Measurements from ENCODE around the gene PRR12.

PRR12 gene

DNA sequence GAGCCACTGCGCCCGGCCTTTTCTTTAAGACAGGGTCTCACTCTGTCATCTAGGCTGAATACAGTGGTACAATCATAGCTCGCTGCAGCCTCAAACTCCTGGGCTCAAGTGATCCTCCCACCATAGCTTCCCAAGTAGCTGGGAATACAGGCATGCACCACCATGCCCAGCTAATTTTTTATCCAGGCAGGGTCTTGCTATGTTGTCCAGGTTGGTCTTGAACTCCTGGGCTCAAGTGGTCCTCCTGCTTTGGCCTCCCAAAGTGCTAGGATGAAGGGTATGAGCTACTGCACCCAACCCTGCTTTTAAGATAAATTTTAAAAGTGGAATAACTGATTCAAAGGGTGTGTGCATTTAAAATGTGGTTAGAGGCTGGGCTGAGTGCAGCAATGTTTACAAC, 24.7 kb upstream of the PRR12 start:
- no peak for DNase-seq

DNA sequence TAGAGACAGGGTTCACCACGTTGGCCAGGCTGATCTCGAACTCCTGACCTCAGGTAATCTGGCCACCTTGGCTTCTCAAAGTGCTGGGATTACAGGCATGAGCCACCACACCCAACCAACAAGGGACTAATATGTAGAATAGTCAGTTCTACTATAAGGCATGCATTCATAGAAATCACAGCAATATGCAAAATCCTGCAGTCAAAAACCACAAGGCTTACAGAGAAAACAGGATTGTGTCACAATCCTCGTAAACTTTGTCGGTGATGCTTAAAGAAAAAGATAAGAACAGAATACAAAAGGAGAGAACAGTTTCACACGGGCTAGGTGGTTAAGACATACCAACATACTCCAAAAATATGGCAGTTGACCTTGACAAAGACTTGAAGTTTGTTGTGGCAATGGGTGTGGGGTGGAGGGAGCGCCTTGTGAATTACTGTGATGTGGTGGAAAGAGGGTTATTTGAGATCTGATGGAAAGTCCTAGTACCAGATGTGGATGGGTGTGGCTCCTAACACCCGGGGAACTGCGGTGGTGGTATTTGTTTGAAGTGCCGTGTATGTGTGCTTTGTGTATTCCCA, 23.0 kb upstream of the PRR12 start:
- no peak for DNase-seq

DNA sequence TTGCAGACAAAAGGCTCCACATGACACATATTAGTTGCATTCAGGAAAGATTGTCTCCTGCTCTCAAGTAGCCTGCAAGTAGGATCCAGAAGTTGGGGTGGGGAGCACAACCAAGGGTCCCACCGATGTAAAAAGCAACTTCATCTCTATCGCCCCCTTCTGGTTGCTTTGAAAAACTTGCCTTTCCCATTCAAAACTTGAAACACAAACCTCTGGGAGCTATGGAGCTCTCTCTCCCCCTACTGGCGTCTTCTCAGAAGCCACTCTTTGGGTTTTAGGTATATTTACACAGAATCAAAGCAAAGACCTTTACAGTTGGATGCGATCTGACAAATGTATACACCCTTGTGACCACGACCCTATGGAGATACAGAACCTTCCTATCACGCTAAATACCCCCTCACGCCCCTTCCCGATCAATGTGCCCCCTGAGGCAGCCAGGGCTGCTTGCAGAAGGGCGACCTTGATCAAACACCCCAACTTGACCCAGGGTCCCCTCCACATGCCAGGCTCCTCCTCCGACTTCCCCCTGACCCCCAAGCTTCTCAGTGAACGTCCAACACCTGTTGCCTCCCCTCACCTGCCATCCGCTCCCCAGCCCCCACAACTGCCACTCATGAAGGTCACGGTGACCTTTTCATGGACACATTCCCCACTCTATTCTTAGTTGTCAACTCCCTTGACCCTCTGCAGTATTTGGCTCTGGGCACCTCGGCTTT, 20.7 kb upstream of the PRR12 start:
- DNase-seq: peak; percentile 66

DNA sequence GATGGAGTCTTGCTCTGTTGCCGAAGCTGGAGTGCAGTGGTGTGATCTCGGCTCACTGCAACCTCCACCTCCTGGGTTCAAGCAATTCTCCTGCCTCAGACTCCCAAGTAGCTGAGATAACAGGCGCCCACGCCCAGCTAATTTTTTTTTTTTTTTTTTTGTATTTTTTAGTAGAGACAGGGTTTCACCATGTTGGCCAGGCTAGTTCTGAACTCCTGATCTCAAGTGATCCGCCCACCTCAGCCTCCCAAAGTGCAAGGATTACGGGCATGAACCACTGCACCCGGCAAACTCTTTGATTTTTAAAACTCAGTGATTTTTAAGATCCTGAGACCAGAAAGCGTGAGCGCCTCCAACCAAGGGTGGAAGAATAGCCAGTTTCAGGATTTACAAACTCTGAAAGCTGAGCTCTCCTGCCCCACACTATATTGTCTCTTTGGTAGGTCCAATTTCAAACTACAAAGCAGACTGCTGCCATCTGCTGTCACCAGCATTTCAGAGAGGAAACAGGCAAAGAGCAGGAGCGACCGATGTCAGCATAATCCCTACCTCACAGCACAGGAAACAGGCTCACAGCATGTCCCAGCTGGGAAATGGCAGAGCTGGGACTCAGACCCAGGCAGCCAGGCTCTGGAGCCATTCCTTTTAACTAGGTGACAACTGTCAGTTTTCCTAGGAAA, 19.8 kb upstream of the PRR12 start:
- no peak for DNase-seq

DNA sequence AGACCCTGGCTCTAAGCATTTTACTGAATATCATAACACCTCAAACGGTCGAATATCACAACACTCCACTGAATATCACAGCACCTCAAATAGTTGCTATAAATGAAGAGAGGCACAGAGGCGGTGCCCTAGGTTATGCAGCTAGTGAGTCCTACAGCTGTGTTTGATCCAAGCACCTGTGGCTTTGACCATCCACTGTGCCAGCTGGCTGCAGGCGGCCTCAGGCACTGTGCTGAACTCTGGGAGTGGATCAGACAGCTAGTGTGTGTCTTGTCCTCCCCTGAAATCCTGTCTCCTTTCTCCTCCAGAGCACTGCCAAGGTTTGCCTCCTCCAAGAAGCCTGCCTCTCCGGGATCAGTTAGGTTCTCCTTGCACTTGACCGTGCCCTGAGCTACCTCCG, 18.0 kb upstream of the PRR12 start:
- DNase-seq: no peak

DNA sequence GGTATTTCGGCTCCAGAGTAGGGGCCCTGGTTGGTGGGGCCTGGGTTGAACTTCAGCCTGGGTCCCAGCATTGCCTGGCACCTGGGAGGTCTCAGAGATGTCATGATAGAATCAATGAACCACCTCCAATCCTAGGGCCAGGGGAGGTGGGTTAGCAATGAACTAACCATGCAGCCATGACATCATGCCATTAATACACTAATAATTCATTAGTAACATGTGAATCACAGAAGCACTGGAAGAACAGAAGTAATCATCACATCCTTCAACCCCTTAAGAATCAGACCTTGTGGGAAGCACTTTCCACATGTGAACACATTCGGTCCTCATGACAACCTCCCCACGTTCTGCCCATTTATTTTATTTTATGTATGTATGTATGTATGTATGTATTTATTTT, 17.6 kb upstream of the PRR12 start:
- no peak for DNase-seq

DNA sequence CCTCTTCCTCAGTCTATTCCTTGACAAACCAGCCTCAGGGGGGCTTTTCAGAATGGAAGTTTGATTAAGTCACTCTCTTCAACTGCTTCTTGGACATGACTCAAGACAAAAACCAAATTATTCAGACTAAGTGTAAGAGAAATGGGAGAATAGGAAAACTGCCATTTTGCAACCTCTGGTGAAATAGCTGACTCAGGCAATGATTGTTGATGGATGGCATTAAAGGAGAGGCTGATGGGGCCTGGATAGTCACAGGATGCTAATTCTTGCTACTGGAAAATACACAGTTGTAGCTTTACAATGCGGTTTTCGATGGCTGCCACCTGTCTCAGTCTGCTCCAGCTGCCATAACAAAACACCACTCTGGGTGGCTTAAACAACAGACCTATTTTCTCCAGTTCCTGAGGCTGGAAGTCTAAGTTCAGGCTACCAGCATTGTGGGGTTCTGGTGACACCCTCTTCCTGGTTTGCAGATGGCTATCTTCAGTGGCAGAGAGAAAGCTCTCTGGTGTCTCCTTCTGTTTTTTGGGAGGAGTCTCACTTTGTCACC, 16.7 kb upstream of the PRR12 start:
- DNase-seq: no peak

DNA sequence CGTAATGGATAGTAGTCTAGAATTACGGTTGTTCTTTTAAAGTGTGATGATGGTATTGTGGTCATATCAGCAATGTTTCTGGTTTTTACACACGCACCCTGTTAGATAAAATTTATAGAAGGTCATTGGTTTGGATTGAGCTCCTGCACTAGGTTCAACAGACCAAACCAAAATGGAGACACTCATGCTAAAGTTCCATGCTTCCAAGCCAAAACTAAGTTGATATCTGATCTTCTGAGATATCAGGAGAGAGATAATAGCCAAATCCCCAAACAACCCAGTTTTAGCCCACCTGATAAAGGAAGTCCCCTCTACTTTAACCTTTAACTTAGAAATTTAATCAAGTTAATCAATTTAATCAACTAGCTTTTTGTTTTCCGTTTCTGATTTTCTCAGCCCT, 11.8 kb upstream of the PRR12 start:
- no peak for DNase-seq

DNA sequence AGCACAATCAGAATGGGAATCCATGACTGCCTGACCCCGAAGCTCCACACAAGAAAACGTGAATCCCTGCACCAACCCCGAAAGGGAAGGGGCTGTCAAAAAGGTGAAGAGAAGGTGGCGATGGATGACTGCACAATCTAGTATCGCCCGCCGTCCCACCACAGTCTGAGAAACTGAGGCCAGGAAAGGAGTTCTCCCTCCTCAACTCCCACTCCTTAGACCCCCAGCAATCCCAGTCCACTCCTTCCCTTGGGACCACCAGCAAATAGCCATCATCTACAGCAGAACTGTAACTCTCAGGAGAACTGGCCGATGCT, 11.1 kb upstream of the PRR12 start:
- no peak for DNase-seq

DNA sequence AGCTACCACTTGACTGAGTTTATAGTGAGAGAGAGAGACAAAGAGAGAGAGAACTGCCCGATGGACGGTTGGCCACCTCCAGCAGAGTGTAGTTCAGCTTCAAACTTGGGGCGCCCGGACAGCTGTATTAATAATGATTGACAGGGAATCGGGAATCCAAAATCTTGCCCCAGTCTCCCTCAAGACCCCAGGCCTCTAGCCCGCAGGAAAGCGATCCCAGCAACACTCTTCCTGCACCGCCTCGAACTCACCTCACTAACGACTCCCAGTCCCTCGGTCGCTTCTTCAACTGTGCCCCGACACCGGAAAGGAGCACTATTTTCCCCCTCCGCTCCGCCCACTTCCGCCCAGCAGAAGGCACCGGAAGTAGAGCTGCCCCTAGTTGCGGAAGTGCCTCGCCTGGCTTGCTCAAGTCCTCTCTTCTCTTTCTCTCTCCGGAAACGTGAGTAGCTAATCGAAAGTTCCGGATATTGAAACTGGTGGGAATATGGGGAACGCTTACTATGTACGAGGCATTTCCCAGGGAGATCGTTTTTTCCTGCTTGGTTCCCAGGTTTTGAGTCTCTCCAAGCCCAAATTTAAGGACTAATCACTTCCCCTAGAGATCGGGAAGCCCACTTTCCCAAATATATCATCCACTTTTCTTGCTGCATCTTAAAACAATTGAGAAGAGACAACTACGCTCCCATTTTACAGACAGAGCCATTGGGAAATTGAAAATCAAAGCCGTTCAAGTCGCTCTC, 10.5 kb upstream of the PRR12 start, which contains the start of gene NOSIP:
Gene NOSIP (minus strand): TSS at position 293 of the 743 bp plus-strand sequence. CDS start 19,865 bp downstream, outside the sequence.
- DNase-seq: peak; percentile 97

DNA sequence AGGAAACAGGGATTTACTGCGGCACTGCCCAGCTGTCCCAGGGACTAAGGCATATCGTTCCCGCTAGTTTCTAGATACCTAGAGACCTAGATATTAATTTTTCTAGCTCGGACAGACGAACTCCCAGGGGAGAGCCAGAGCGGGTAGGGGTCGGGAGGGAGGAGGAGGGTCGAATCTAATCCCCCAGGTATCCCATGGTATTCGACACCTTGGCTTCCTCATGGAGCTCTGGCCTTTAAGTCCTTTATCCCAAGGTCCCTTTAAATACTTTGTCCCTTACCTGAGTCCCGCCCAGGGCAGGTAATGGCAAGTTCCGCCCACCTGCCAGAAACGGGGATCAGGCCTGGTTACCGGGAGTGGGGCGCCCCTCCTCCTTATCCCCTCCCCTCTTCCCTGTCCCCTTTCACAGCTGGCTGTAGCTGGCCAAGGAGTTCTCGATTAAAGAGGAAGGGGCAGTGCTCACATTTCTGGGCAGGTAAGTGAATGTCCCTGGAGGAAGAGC, 9.9 kb upstream of the PRR12 start, which contains the start of gene PRRG2:
Gene PRRG2 (plus strand): TSS at position 310 of the 502 bp plus-strand sequence. CDS start 1,904 bp downstream, outside the sequence.
- DNase-seq: no peak

DNA sequence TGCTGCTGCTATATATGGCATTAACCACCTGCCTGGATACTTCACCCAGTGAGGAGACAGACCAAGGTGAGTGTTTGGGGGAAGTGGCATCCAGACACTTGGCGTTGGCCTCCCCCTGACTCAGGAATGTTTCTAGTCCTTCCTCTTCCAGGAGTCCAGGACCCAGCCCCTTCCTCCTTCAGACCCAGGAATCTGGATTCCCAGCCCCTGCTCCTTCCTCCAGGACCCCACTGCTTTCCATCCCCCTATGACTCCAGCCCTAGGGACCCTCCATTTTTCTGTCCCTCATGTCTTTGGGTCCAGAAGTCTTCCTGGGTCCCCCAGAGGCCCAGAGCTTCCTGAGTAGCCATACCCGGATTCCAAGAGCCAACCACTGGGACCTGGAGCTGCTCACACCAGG, 7.7 kb upstream of the PRR12 start:
- DNase-seq: no peak

DNA sequence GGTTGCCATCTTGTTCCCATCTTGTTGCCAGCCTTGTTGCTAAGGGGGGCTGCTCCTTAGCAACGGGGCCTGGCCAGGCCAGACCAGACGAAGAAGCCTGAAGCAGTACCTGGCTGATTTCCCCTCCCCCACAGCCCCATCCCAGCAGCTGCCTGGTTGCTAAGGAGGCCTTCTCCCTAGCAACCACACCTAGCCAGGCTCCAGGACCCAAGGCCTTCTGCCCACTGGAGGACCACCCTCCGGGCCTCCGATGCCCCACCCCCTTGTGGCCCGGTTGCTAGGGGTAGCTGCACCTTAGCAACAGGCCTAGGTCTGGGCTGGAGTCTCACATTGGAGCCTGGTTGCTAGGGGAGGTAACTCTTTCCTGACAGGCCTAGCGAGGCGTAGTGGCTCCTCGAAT, 6.0 kb upstream of the PRR12 start:
- no peak for DNase-seq

DNA sequence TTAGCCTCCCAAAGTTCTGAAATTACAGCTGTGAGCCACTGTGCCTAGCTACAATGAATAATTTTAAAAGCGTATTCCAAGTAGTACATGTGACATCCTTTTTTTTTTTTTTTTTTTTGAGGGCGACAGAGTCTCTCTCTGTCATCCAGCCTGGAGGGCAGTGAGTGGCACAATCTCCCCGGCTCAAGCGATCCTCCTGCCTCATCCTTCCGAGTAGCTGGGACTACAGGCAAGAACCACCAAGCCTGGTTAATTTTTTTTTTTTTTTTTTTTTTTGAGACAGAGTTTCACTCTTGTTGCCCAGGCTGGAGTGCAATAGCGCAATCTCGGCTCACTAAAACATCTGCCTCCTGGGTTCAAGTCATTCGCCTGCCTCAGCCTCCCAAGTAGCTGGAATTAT, 3.8 kb upstream of the PRR12 start:
- DNase-seq: no peak

DNA sequence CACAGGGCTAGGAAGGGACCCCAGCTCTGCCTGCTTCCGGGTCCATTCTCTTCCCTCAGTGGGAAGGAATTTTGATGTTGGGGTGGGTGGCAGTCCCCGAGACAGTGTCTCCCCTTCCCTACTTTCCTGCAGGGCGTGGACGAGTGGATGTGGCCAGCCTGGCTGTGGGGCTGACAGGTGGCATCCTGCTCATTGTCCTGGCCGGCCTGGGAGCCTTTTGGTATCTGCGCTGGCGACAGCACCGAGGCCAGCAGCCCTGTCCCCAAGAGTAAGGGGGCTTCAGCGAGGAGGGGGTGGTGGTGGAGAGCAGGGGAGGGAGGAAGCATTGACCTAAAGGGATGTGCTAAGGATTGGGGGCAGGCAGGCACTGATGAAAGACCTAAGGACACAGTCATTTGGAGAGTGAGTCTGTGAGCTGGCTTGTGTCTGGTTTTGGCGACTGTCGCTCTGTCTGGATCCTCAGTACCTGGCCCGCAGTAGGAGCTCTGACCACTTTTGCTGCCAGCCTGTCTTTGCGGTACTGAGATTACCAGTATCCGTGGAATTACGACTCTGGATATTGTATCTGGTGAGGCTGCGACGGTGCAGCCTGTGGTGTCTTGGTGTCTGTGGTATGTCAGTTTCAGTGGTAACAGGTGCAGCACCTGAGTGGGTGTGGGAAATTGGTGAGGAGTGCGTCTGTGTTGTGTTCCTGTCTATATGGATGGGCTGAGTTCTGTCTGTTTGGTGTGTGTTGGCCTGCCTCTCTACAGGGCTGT, 2.4 kb upstream of the PRR12 start:
- no peak for DNase-seq

DNA sequence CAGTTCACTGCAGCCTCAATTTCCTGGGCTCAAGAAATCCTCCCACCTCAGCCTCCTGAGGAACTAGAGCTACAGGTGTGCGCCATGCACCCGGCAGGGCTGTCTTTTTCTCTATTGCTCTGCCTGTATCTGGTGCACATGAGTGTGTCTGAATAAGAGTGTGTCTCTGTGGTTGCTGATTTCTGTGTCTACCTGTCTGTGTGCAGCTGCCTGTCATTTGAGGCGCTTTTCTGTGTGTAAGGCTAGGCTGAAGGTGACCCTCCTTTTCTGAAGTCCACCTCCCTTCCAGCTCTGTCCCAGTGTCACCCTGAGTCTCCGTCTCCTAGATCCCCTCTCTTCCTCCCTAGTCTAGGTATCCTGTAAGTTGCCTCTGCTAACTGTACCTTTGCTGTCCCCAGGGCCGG, 1.5 kb upstream of the PRR12 start:
- DNase-seq: no peak

DNA sequence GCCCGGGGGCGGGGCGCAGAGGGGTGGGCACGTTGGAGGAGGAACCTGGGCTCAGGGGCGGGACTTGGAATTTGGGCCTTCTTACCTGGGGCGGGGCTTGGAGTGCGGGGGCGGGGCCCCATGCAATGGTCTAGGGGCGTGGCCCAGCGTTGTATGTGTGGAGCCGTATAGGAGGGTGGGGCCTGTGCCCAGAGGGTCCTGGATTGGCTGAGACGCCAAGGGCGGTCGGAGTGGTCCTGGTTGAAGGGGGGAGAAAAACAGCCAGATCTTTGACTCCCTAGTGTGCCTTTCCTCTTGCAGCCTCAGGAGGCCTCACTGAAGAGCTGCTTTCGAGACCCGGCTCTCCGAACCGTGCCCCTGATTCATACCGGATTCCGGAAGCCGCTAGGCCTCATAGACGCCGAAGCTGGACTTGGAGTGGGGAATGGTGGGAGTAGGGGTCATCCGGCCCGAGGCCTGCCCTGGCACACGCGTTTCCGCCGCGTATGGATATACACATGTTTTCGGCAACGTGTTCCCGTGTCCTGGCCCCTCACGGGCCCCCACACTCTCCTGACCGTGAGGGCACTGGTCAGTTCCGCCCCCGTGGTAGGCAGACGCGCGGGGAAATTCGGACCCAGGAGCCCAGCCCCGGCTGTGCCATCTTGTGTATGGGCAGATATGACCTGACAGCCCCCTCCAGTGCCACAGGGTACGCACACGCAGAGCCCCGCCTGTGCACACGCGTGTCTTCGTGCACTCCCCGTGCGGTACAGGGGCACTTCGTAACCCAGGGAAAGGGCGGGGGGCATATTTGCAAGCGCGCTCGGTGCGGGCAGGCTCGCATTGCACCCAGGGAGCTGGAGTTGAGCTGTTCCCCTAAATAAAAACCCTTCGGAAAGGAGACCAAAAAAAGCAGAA, 661 bp upstream of the PRR12 start:
- DNase-seq: peak; percentile 96

DNA sequence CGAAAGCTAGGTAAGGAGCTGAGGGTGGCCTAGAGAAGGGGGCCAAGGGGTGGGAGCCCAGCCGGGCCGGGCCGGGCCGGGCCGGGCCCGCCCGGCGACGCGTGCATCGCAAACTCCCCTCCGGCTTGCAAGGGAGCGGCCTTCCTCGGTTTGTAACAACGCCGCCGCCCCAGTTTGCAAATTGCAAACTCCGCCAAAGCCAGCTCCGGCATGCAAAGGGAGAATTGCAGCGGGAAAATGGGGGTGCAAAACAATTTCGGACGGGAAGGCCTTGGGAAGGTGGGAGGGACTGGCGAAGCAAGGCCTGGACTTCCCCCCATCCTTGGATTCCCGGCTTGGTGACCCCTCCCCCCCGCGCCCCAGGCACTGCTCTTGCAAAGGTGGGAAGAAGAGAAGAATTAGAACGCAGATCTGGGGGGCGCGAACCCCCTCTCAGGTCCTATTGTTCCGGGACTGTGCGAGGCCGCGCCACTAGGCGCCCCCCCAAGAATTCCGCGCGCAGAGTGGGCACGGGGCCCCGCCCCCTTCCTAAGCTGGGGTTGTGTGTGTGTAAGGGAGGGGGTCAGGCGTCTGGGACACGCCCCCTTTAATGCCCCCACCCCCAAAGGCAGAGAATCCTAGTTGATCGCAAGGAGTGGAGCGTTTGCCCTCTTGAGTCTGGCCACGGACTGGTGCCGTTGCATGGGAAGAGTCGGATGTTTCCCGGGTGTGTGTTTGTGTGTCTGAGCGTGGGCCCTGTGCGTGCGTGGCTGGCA, 926 bp downstream of the PRR12 start:
- DNase-seq: no peak

DNA sequence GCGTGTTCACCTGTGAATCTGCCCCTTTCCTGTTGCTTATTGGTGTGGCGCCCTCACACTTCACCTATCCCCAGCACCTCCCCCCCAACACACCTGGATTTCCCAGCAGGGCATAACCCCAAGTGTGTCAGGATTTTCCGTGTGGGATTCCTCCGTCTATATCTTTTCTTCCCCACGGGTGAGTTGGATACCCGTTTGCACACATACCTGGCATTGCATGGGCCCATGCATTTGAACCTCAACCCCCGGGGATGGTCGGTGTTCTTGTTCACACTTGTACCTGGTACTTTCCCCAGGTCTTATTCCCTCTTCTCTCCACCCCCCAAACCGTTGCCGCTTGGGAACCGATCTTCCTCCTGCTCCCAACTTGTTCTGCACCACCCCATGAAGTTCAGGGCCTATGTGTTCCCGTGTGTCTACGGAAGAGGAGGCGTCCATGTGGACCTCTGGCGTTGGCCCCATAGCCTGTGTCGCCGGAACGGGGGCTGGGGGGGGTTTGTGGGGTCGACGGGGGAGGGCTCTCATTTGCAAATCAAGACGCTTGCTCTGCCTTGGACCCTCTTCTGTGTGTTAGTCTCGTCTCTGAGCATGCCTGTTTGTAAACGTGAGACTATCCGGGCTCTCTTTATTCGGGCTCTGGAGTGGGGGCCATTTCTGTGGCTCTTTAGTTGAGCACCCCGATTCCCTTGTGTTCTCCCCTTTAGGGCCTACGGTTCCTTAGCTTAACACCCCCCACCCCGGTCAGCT, 1.7 kb downstream of the PRR12 start:
- no peak for DNase-seq

All from NCI-H2107 (cell line).